Measurements from ENCODE around the gene KCNC1. TPM values are rescaled to one million over a fixed set of nuclear protein-coding genes. Genes with fewer than 3 reads are reported as not detected.

Gene KCNC1
- total and polyA plus RNA-seq, 2 experiments from 2014 or later: 0.01 to 0.20 TPM

DNA sequence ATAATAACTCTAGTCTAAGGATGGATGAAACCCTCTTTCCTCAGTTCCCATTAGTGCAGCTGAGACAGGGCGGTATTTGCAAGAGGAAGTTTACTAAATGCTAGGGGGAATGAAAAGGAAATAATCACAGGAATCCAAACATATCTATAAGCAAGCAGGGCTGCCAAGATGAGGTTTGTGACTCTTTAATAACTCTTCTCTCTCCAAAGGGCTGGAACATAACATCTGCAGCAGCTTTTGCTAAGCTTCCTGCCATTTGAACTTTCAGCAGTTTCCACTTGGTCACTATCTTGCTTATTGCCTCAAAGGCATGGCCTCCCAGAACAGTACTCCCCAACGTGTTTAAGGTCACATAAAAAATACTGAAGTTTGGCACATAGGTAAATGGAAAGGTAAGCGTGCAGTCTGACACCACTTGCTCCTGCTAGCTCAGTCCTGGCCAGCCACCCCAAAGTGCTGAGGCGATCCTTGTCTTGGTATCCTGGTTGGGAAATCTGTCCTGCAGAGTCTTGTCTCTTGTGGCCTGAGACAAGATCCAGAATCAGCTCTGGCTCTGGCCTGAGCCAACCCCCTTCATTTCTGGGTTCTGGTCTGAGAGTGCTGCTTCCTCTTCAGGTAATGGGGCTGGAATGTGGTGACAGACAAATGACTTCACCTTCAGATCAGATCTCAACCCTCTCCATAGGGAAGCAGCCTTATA lies 81.8 kb downstream of the KCNC1 start:
- no peak for DNase-seq (ENCODE audit: low spot score)
- H3K79me2 ChIP-seq: no peaks in the 10 kb centered on the region

DNA sequence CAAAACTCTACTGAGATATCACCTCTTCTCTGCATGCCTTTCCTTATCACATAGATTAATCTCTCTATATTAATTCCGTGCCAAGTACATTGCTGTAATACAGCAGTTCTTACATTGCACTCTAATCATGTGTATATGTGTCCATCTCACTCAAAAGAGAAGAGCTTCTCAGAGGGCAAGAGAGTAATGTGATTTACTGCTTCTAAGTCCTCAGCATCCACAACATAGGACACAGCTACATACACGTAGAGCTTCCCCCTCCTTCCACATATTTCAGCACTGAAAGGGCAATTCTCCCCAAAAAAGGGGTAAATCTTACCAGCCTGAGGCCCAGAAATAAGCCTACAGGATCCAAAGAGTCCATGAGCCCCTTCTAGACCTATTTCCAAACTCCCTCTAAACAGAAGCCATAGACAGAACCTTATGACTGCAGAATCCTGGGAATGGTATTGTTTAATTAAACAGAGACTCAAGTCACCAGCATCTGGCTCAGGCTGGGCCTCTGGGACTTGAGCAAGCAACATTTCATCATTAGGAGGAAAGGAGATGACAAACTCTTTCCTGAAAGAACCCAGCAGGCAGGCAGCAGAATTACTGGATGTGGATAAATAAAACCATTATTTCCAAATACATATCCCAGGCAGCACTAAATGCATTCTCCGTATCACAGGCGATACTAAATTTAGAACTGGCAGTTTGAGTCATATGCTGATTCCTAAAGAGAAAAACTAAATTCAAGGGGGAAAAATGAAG lies 87.2 kb downstream of the KCNC1 start:
- no peak overlapping the region for H3K27ac ChIP-seq
- H3K36me3 ChIP-seq (replicated peaks; ENCODE audit: insufficient read depth, low read depth): no peaks in the 10 kb centered on the region
- H3K9me2 ChIP-seq (replicated peaks; ENCODE audit: insufficient read depth): no peaks in the 10 kb centered on the region
- no peaks in the 10 kb centered on the region for H3K9me3 ChIP-seq (ENCODE audit: low read depth)
- no peak for TF ChIP-seq EZH2phosphoT487 (IDR thresholded peaks at IDR 0.05; ENCODE audit: low read depth, severe bottlenecking, unreplicated experiment)
- no peak for TF ChIP-seq EZH2 (IDR thresholded peaks at IDR 0.05; ENCODE audit: borderline replicate concordance)
- TF ChIP-seq, protein P1, sequence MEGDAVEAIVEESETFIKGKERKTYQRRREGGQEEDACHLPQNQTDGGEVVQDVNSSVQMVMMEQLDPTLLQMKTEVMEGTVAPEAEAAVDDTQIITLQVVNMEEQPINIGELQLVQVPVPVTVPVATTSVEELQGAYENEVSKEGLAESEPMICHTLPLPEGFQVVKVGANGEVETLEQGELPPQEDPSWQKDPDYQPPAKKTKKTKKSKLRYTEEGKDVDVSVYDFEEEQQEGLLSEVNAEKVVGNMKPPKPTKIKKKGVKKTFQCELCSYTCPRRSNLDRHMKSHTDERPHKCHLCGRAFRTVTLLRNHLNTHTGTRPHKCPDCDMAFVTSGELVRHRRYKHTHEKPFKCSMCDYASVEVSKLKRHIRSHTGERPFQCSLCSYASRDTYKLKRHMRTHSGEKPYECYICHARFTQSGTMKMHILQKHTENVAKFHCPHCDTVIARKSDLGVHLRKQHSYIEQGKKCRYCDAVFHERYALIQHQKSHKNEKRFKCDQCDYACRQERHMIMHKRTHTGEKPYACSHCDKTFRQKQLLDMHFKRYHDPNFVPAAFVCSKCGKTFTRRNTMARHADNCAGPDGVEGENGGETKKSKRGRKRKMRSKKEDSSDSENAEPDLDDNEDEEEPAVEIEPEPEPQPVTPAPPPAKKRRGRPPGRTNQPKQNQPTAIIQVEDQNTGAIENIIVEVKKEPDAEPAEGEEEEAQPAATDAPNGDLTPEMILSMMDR (IDR thresholded peaks at IDR 0.05; ENCODE audit: poor library complexity): no peak
- 81% methylated on average over 4 of the region's 4 CpGs for WGBS (ENCODE audit: low lambda C conversion rate, missing lambda C conversion rate)
- no peaks in the 10 kb centered on the region for H3K79me2 ChIP-seq
- H3K4me3 ChIP-seq: no peak overlapping the region
- H2AFZ ChIP-seq: no peak overlapping the region
- no peaks in the 10 kb centered on the region for H4K20me1 ChIP-seq (ENCODE audit: insufficient read depth, poor library complexity, severe bottlenecking)
- no peaks in the 10 kb centered on the region for H3K27me3 ChIP-seq
- peak; percentile 18 for DNase-seq (ENCODE audit: low spot score)
- no peak overlapping the region for H3K4me2 ChIP-seq
- H3K4me1 ChIP-seq (ENCODE audit: insufficient read depth): no peaks in the 10 kb centered on the region

More for the DNA sequence above, 81.8 kb downstream of the KCNC1 start:
- H3K27ac ChIP-seq: no peak overlapping the region
- H3K9me3 ChIP-seq (ENCODE audit: low read depth): no peaks in the 10 kb centered on the region
- no peaks in the 10 kb centered on the region for H3K9me2 ChIP-seq (replicated peaks; ENCODE audit: insufficient read depth)
- 62% methylated on average over 4 of the region's 4 CpGs for WGBS (ENCODE audit: low lambda C conversion rate, missing lambda C conversion rate)
- H3K27me3 ChIP-seq: no peaks in the 10 kb centered on the region
- H3K4me2 ChIP-seq: no peak overlapping the region
- no peaks in the 10 kb centered on the region for H3K36me3 ChIP-seq (replicated peaks; ENCODE audit: insufficient read depth, low read depth)
- H3K4me3 ChIP-seq: no peak overlapping the region
- peaks cover 13% of the 10 kb centered on the region for H3K4me1 ChIP-seq (ENCODE audit: insufficient read depth)
- no peak for TF ChIP-seq EZH2 (IDR thresholded peaks at IDR 0.05; ENCODE audit: borderline replicate concordance)
- no peak for TF ChIP-seq EZH2phosphoT487 (IDR thresholded peaks at IDR 0.05; ENCODE audit: low read depth, severe bottlenecking, unreplicated experiment)
- TF ChIP-seq, protein P1 (IDR thresholded peaks at IDR 0.05; ENCODE audit: poor library complexity): no peak
- H4K20me1 ChIP-seq (ENCODE audit: insufficient read depth, poor library complexity, severe bottlenecking): no peaks in the 10 kb centered on the region
- no peak overlapping the region for H2AFZ ChIP-seq

DNA sequence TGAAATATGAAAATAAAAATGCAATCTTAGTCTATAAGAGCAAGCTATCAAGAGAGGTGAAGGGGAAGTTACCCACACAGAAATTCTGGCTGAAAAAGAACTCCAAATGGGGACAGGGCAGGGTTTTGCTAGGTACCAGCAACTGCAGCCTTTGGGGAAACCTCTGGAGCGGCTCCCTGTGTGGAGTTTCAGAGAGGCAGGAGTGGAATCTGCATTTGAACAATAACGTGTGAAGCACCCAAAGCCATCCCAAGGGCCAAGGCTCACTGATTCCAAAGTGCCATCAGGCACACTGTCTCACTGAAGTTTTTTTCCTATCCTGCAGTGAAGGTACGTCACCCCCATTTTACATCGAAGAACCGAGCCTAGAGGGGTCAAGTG lies 87.8 kb downstream of the KCNC1 start:
- DNase-seq (ENCODE audit: low spot score): no peak
- TF ChIP-seq EZH2phosphoT487 (IDR thresholded peaks at IDR 0.05; ENCODE audit: low read depth, severe bottlenecking, unreplicated experiment) (no peak), EZH2 (IDR thresholded peaks at IDR 0.05; ENCODE audit: borderline replicate concordance) (no peak)
- TF ChIP-seq, protein P1 (IDR thresholded peaks at IDR 0.05; ENCODE audit: poor library complexity): no peak
- Histone ChIP-seq H3K9me3 (ENCODE audit: low read depth) (no peaks in the 10 kb centered on the region), H3K27ac (no peak overlapping the region), H4K20me1 (ENCODE audit: insufficient read depth, poor library complexity, severe bottlenecking) (no peaks in the 10 kb centered on the region), H3K79me2 (no peaks in the 10 kb centered on the region), H3K36me3 (replicated peaks; ENCODE audit: insufficient read depth, low read depth) (no peaks in the 10 kb centered on the region), H3K4me1 (ENCODE audit: insufficient read depth) (no peaks in the 10 kb centered on the region), H3K4me2 (no peak overlapping the region), H3K4me3 (no peak overlapping the region), H2AFZ (no peak overlapping the region), H3K27me3 (no peaks in the 10 kb centered on the region), H3K9me2 (replicated peaks; ENCODE audit: insufficient read depth) (no peaks in the 10 kb centered on the region)
- 84% methylated on average over 5 of the region's 5 CpGs for WGBS (ENCODE audit: low lambda C conversion rate, missing lambda C conversion rate)
